ENCODE results near the gene RFFL. TPM values are rescaled to one million over a fixed set of nuclear protein-coding genes. Genes with fewer than 3 reads are reported as not detected.

Gene RFFL
- total RNA-seq, 1 experiment from 2014 or later, result 14.6 TPM

DNA sequence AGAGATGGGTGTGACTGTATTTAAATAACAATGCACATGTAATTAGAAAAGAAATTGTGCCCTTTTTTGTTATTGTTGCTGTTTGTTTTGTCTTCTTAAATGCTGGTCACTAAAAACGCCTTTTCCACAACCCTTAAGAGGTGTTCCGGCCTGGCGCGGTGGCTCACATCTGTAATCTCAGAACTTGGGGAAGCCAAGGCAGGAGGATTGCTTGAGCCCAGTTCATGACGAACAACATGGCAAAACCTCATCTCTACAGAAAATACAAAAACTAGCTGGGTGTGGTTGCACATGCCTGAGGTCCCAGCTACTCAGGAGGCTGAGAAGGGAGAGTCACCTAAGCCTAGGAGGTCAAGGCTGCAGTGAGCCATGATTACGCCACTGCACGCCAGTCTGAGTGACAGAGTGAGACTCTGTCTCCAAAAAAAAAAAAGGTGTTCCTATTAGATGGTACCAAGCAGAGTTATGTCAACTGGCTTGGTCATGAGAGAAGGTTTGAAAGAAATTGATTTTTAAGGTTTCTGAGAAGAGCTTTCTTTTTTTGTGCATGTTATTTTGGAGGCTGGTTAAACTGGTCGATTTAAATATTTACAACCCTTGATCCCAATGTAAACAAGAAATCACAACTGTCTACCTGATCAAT, 23.5 kb upstream of the RFFL start:
- Histone ChIP-seq H3K27ac (ENCODE audit: low read length) (no peak overlapping the region), H3K4me2 (ENCODE audit: low read depth, low read length, poor library complexity, severe bottlenecking) (peak overlapping the region; percentile 77), H3K79me2 (ENCODE audit: low read length) (no peaks in the 10 kb centered on the region), H3K4me3 (ENCODE audit: low read length) (no peak overlapping the region), H3K9me3 (ENCODE audit: low read length) (no peaks in the 10 kb centered on the region), H3K36me3 (ENCODE audit: insufficient read depth, low read length) (no peaks in the 10 kb centered on the region), H3K27me3 (ENCODE audit: low read length) (no peaks in the 10 kb centered on the region), H4K20me1 (ENCODE audit: insufficient read depth, low read depth, low read length) (no peaks in the 10 kb centered on the region; the same call in 1 of the 2 replicates), H2AFZ (ENCODE audit: low read length) (no peak overlapping the region), H3K9me2 (replicated peaks; ENCODE audit: insufficient read depth, low read length) (no peaks in the 10 kb centered on the region), H3K4me1 (ENCODE audit: low read length) (peaks cover 34% of the 10 kb centered on the region), H3K9ac (ENCODE audit: low read length) (no peak overlapping the region)
- DNase-seq, result no peak

DNA sequence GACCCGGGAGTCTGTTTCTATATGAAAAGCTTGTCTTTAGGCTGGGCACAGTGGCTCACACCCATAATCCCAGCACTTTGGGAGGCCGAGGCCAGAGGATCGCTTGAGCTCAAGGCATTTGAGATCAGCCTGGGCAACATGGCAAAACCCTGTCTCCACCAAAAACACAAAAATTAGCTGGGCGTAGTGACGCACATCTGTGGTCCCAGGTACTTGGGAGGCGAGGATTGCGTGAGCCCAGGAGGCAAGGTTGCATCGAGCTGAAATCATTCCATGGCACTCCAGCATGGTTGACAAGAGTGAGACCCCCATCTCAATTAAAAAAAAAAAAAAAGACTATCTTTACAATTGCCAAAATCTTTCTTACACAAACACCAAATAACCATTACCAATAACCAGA, 22.7 kb upstream of the RFFL start:
- DNase-seq, result no peak
- Histone ChIP-seq H4K20me1 (ENCODE audit: insufficient read depth, low read depth, low read length) (no peaks in the 10 kb centered on the region; the same call in 1 of the 2 replicates), H3K9me2 (replicated peaks; ENCODE audit: insufficient read depth, low read length) (no peaks in the 10 kb centered on the region), H3K27ac (ENCODE audit: low read length) (no peak overlapping the region), H3K4me3 (ENCODE audit: low read length) (no peak overlapping the region), H3K4me2 (ENCODE audit: low read depth, low read length, poor library complexity, severe bottlenecking) (no peak overlapping the region), H3K27me3 (ENCODE audit: low read length) (no peaks in the 10 kb centered on the region), H2AFZ (ENCODE audit: low read length) (no peak overlapping the region), H3K79me2 (ENCODE audit: low read length) (no peaks in the 10 kb centered on the region), H3K9ac (ENCODE audit: low read length) (no peak overlapping the region), H3K9me3 (ENCODE audit: low read length) (no peaks in the 10 kb centered on the region), H3K4me1 (ENCODE audit: low read length) (peaks cover 43% of the 10 kb centered on the region), H3K36me3 (ENCODE audit: insufficient read depth, low read length) (no peaks in the 10 kb centered on the region)

DNA sequence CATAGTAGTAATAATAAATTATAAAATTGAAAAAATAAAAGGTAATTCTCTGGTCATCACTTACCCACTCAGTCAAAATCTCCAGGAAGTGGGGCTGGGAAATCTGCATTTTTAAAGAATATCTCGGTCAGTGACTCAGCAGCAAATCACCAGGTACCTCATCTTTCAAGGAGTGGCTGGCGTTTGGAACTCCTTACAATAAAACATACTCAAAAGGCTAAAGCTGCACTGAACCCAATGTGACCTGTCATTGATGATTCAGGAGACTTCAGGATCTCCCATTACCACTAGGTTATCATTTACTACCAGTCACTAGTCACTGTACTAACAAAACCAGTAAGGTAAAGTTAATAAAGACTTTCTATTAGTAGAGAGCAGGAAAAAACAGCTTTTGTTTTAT, 21.5 kb upstream of the RFFL start:
- Histone ChIP-seq H3K4me2 (ENCODE audit: low read depth, low read length, poor library complexity, severe bottlenecking) (no peak overlapping the region), H3K36me3 (ENCODE audit: insufficient read depth, low read length) (no peaks in the 10 kb centered on the region), H2AFZ (ENCODE audit: low read length) (no peak overlapping the region), H3K4me3 (ENCODE audit: low read length) (no peak overlapping the region), H3K4me1 (ENCODE audit: low read length) (peaks cover 54% of the 10 kb centered on the region), H3K79me2 (ENCODE audit: low read length) (no peaks in the 10 kb centered on the region), H3K9ac (ENCODE audit: low read length) (no peak overlapping the region), H4K20me1 (ENCODE audit: insufficient read depth, low read depth, low read length) (no peaks in the 10 kb centered on the region; the same call in 1 of the 2 replicates), H3K9me2 (replicated peaks; ENCODE audit: insufficient read depth, low read length) (no peaks in the 10 kb centered on the region), H3K27ac (ENCODE audit: low read length) (no peak overlapping the region), H3K27me3 (ENCODE audit: low read length) (no peaks in the 10 kb centered on the region), H3K9me3 (ENCODE audit: low read length) (no peaks in the 10 kb centered on the region)
- no peak for DNase-seq

DNA sequence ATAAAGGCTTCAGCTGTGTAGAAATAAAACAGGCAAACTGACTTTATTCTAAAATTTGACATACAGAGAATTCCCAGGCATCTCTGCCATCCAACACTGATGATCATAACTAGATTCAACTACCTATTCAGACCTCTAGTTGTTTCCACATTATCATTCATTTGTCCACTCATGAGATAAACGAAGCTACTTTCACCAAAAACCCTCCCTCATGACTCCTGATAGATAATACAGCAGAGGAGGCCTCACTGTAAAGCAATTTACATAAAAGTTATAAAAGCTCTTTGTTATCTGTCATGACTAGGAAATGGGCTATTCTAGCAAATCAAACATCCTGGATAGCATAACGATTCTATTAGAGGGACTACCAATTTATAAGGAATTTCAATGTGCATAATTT, 19.6 kb upstream of the RFFL start:
- Histone ChIP-seq H3K4me3 (ENCODE audit: low read length) (no peak overlapping the region), H3K9me2 (replicated peaks; ENCODE audit: insufficient read depth, low read length) (no peaks in the 10 kb centered on the region), H3K4me2 (ENCODE audit: low read depth, low read length, poor library complexity, severe bottlenecking) (peak overlapping the region; percentile 50), H3K79me2 (ENCODE audit: low read length) (no peaks in the 10 kb centered on the region), H3K36me3 (ENCODE audit: insufficient read depth, low read length) (no peaks in the 10 kb centered on the region), H2AFZ (ENCODE audit: low read length) (no peak overlapping the region), H3K4me1 (ENCODE audit: low read length) (peaks cover 43% of the 10 kb centered on the region), H3K27ac (ENCODE audit: low read length) (no peak overlapping the region), H4K20me1 (ENCODE audit: insufficient read depth, low read depth, low read length) (no peaks in the 10 kb centered on the region; the same call in 1 of the 2 replicates), H3K27me3 (ENCODE audit: low read length) (no peaks in the 10 kb centered on the region), H3K9me3 (ENCODE audit: low read length) (no peaks in the 10 kb centered on the region), H3K9ac (ENCODE audit: low read length) (no peak overlapping the region)
- no peak for DNase-seq

DNA sequence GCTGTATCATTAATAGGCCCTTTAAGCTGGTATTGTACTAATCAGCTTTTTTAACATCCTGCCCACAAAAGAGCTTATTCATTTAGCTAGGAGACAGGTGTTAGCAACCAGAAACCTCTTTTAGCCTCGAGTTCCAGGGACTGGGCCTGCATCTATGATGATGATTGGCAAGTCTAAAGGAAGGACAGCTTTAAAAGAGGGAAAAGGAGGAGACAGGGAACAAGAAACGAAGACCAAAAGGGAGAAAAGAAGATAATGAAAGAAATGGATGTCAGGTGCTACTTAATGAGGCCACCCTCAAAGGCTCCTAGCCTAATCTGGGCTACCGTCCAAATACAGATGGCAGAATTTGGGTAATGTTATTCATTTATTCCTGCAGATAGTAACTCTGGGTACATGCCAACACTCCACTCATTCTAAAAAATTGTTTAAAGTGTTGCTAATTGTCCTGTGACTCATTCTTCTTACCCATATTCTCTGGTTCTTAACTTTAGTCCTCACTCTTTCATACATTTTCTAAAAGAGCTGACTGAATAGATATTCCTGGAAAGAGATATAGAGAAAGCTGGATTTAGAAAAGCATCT, 18.7 kb upstream of the RFFL start:
- Histone ChIP-seq H3K4me2 (ENCODE audit: low read depth, low read length, poor library complexity, severe bottlenecking) (peak overlapping the region; percentile 50), H3K9ac (ENCODE audit: low read length) (no peak overlapping the region), H3K27ac (ENCODE audit: low read length) (peak overlapping the region; percentile 64), H3K36me3 (ENCODE audit: insufficient read depth, low read length) (no peaks in the 10 kb centered on the region), H3K79me2 (ENCODE audit: low read length) (no peaks in the 10 kb centered on the region), H4K20me1 (ENCODE audit: insufficient read depth, low read depth, low read length) (no peaks in the 10 kb centered on the region; the same call in 1 of the 2 replicates), H3K9me2 (replicated peaks; ENCODE audit: insufficient read depth, low read length) (no peaks in the 10 kb centered on the region), H3K27me3 (ENCODE audit: low read length) (no peaks in the 10 kb centered on the region), H3K4me3 (ENCODE audit: low read length) (peak overlapping the region; percentile 23; the same call in 1 of the 2 replicates), H2AFZ (ENCODE audit: low read length) (no peak overlapping the region), H3K4me1 (ENCODE audit: low read length) (peaks cover 37% of the 10 kb centered on the region), H3K9me3 (ENCODE audit: low read length) (no peaks in the 10 kb centered on the region)
- no peak for DNase-seq

DNA sequence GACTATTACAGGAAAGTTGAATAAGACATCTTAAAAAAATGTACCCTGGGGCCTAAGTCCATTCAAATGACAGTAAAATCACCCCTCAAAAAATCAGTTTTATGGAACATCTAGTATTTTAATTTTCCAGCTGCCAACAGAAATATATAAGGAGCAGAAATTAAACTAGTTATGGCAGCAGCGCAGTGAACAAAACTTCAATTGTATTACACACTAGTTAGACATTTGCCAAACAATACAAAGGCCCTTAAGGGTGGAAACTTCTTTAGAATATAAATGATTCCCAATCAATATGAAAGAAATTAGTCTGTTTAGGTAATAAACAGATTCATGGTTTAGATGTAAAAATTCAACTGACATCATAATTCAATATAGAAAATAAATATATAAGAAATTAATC, 18.1 kb upstream of the RFFL start:
- DNase-seq, result no peak
- H3K36me3 ChIP-seq (ENCODE audit: insufficient read depth, low read length), result no peaks in the 10 kb centered on the region
- peaks cover 37% of the 10 kb centered on the region for H3K4me1 ChIP-seq (ENCODE audit: low read length)
- no peaks in the 10 kb centered on the region for H3K9me2 ChIP-seq (replicated peaks; ENCODE audit: insufficient read depth, low read length)
- peak overlapping the region; percentile 50 for H3K4me2 ChIP-seq (ENCODE audit: low read depth, low read length, poor library complexity, severe bottlenecking)
- no peak overlapping the region for H3K4me3 ChIP-seq (ENCODE audit: low read length)
- H4K20me1 ChIP-seq (ENCODE audit: insufficient read depth, low read depth, low read length), result no peaks in the 10 kb centered on the region
- H3K79me2 ChIP-seq (ENCODE audit: low read length), result no peaks in the 10 kb centered on the region
- no peak overlapping the region for H3K9ac ChIP-seq (ENCODE audit: low read length)
- H2AFZ ChIP-seq (ENCODE audit: low read length), result no peak overlapping the region
- H3K9me3 ChIP-seq (ENCODE audit: low read length), result no peaks in the 10 kb centered on the region
- H3K27me3 ChIP-seq (ENCODE audit: low read length), result no peaks in the 10 kb centered on the region
- H3K27ac ChIP-seq (ENCODE audit: low read length), result peak overlapping the region; percentile 64

DNA sequence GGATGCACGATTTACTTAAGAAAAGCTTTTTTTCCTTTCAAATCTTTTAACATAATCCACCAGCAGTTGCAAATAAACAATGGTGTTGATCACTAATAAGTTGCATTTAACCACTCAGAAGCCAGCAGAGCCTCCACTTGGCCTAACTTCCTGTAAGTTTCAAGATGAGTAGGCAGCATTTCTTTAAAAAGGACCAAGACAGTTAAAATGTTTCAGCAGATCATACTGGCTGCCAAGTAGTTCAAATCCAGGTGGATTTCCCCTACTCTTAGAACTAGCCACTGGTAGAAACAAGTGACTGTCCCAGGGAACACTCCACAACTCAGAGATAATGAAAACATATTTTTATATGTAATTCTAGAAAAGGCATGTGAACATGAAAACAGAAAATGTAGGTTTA, 17.0 kb upstream of the RFFL start:
- Histone ChIP-seq H3K79me2 (ENCODE audit: low read length) (no peaks in the 10 kb centered on the region), H3K36me3 (ENCODE audit: insufficient read depth, low read length) (no peaks in the 10 kb centered on the region), H3K4me3 (ENCODE audit: low read length) (no peak overlapping the region), H3K27me3 (ENCODE audit: low read length) (no peaks in the 10 kb centered on the region), H3K27ac (ENCODE audit: low read length) (peak overlapping the region; percentile 64), H3K9me2 (replicated peaks; ENCODE audit: insufficient read depth, low read length) (no peaks in the 10 kb centered on the region), H3K4me2 (ENCODE audit: low read depth, low read length, poor library complexity, severe bottlenecking) (peak overlapping the region; percentile 29), H3K9me3 (ENCODE audit: low read length) (no peaks in the 10 kb centered on the region), H2AFZ (ENCODE audit: low read length) (no peak overlapping the region), H3K4me1 (ENCODE audit: low read length) (peaks cover 37% of the 10 kb centered on the region), H3K9ac (ENCODE audit: low read length) (no peak overlapping the region), H4K20me1 (ENCODE audit: insufficient read depth, low read depth, low read length) (no peaks in the 10 kb centered on the region)
- DNase-seq, result no peak

DNA sequence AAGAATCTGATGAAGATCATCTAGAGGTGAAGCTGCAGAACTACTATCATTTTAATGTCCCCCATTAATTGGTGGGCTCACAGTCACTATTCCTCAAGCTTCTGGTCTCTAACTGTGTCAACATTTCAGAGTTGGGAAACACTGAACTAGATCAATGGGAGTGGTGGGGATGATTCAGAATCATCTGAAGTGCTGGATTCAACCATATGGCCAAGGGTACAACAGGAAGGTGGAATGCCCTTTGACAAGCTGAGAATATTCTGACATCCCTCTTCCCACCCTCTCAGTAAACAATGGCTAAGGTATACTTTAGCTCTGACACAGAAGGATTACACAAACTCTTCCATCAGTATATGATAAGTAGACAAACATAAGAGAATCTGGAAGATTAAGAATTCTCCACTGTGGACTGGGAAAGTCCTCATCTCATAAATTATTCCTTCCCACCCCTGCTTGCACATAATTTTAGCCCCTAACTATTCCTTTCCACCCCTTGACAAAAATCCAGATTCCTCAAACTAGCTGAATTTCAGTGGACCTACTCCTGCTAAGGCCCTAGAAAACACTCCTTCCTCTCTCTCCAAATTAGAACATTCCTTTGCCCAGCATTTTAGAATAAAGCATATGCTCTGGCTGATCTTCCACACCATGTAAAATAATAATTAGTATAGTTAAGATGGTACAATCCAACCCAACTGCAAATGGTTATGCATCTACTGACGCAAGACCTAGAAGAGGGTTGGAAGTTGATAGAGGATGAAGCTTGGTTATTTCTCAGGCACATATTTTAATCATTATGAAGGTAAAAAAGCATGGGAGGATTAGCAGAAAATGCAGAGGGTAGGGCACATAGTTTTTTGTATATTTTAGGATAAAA, 16.3 kb upstream of the RFFL start:
- Histone ChIP-seq H2AFZ (ENCODE audit: low read length) (no peak overlapping the region), H3K27me3 (ENCODE audit: low read length) (no peaks in the 10 kb centered on the region), H3K4me3 (ENCODE audit: low read length) (no peak overlapping the region), H3K9me3 (ENCODE audit: low read length) (no peaks in the 10 kb centered on the region), H3K27ac (ENCODE audit: low read length) (no peak overlapping the region), H3K36me3 (ENCODE audit: insufficient read depth, low read length) (no peaks in the 10 kb centered on the region), H3K79me2 (ENCODE audit: low read length) (no peaks in the 10 kb centered on the region), H3K9ac (ENCODE audit: low read length) (no peak overlapping the region), H4K20me1 (ENCODE audit: insufficient read depth, low read depth, low read length) (no peaks in the 10 kb centered on the region), H3K9me2 (replicated peaks; ENCODE audit: insufficient read depth, low read length) (no peaks in the 10 kb centered on the region), H3K4me2 (ENCODE audit: low read depth, low read length, poor library complexity, severe bottlenecking) (peak overlapping the region; percentile 29), H3K4me1 (ENCODE audit: low read length) (peaks cover 42% of the 10 kb centered on the region)
- DNase-seq, result no peak

Measured in Karpas-422 (cell line).